OCI-LY1 (cell line): ENCODE results near the gene LRRFIP2.

Experiments
- CTCF ChIP-seq: fragments of 200-600 bp; sonication (generic), shearing (Covaris generic); IDR thresholded peaks from 2 replicates; pipeline ENCODE4 v1.5.1; 2017; ENCODE audit warnings: mild to moderate bottlenecking, antibody characterized with exemption, low read length, moderate library complexity, mixed read lengths
- EZH2 ChIP-seq: fragments of 200-600 bp; sonication (generic), shearing (Covaris generic); IDR thresholded peaks from 2 replicates; pipeline ENCODE4 v1.8.0; 2017; ENCODE audit warnings: borderline replicate concordance, mixed run types, mild to moderate bottlenecking, antibody characterized with exemption, low read length, moderate library complexity, mixed read lengths

- TF ChIP-seq CTCF = no peak
- TF ChIP-seq EZH2 = no peak
Observed at GRCh38 chr3:37130448-37130847, 43.9 kb downstream of the LRRFIP2 start.
